GM19239 (cell line): Measurements from ENCODE around the gene GPR31.
"Not testable (repeated sequence)": the region's sequence is repeated elsewhere in the genome, so short reads cannot be mapped to it uniquely, and the experiment has no call there.

Source experiments
- DNase-seq: peaks from one replicate; pipeline ENCODE4 v3.0.0; 2011; ENCODE audit warnings: low spot score; ENCODE audit not compliant: insufficient read length
- FAIRE-seq: peaks from 2 replicates; lab custom pipeline; 2011; peaks lifted over from hg19 to GRCh38; lab: Jason Lieb, UNC

GPR31 gene

GRCh38 chr6:167157863-167158262 lies at the start of gene GPR31:
Gene GPR31, minus strand, starts transcription at chr6:167157980. Its CDS starts 149 bp downstream, at chr6:167157831.
- DNase-seq (no peak), FAIRE-seq (peak; percentile 8)

- DNase-seq, result no peak
- no peak for FAIRE-seq
Observed at GRCh38 chr6:167207527-167207926, 49.7 kb upstream of the GPR31 start.

GRCh38 chr6:167205316-167205715 lies 47.5 kb upstream of the GPR31 start:
- FAIRE-seq, result not testable (repeated sequence)

GRCh38 chr6:167204059-167204348 lies 46.2 kb upstream of the GPR31 start:
- not testable (repeated sequence) for DNase-seq, FAIRE-seq

More at GRCh38 chr6:167205316-167205715, 47.5 kb upstream of the GPR31 start:
- not testable (repeated sequence) for DNase-seq

- FAIRE-seq, DNase-seq: not testable (repeated sequence)
Observed at GRCh38 chr6:167203261-167204058, 45.7 kb upstream of the GPR31 start.

GRCh38 chr6:167202613-167203012 lies 44.8 kb upstream of the GPR31 start:
- FAIRE-seq, DNase-seq: not testable (repeated sequence)

GRCh38 chr6:167200806-167201205 lies 43.0 kb upstream of the GPR31 start:
- FAIRE-seq, result no peak
- DNase-seq, result no peak

GRCh38 chr6:167195941-167196610 lies 38.3 kb upstream of the GPR31 start:
- not testable (repeated sequence) for FAIRE-seq

GRCh38 chr6:167193515-167194125 lies 35.8 kb upstream of the GPR31 start:
- not testable (repeated sequence) for FAIRE-seq, DNase-seq

More at GRCh38 chr6:167195941-167196610, 38.3 kb upstream of the GPR31 start:
- not testable (repeated sequence) for DNase-seq

GRCh38 chr6:167191043-167191583 lies 33.3 kb upstream of the GPR31 start:
- DNase-seq, FAIRE-seq: not testable (repeated sequence)

GRCh38 chr6:167187275-167187674 lies 29.5 kb upstream of the GPR31 start:
- not testable (repeated sequence) for DNase-seq, FAIRE-seq

GRCh38 chr6:167185101-167185500 lies 27.3 kb upstream of the GPR31 start:
- FAIRE-seq, DNase-seq: not testable (repeated sequence)

GRCh38 chr6:167182913-167183314 lies 25.1 kb upstream of the GPR31 start:
- FAIRE-seq, result peak; percentile 99
- DNase-seq, result not testable (repeated sequence)

GRCh38 chr6:167181351-167181750 lies 23.6 kb upstream of the GPR31 start:
- DNase-seq, FAIRE-seq: not testable (repeated sequence)

- FAIRE-seq, DNase-seq: not testable (repeated sequence)
Observed at GRCh38 chr6:167180086-167180485, 22.3 kb upstream of the GPR31 start.

- DNase-seq, FAIRE-seq: not testable (repeated sequence)
Observed at GRCh38 chr6:167178896-167179655, 21.3 kb upstream of the GPR31 start.

GRCh38 chr6:167177271-167177670 lies 19.5 kb upstream of the GPR31 start:
- not testable (repeated sequence) for FAIRE-seq, DNase-seq

GRCh38 chr6:167172011-167172410 lies 14.2 kb upstream of the GPR31 start:
- FAIRE-seq, DNase-seq: not testable (repeated sequence)

- not testable (repeated sequence) for FAIRE-seq
Observed at GRCh38 chr6:167171300-167171699, 13.5 kb upstream of the GPR31 start.

More at GRCh38 chr6:167171300-167171699, 13.5 kb upstream of the GPR31 start:
- DNase-seq, result not testable (repeated sequence)
